ENCODE measurements around the gene ASIC2.

Gene ASIC2

GRCh38 chr17:33202796-33203495 lies 90.1 kb downstream of the ASIC2 start:
- no peak for DNase-seq

- no peak for DNase-seq
Measured at GRCh38 chr17:33202021-33202420, 91.1 kb downstream of the ASIC2 start.

- DNase-seq, result no peak
Measured at GRCh38 chr17:33201283-33201682, 91.8 kb downstream of the ASIC2 start.

DNA sequence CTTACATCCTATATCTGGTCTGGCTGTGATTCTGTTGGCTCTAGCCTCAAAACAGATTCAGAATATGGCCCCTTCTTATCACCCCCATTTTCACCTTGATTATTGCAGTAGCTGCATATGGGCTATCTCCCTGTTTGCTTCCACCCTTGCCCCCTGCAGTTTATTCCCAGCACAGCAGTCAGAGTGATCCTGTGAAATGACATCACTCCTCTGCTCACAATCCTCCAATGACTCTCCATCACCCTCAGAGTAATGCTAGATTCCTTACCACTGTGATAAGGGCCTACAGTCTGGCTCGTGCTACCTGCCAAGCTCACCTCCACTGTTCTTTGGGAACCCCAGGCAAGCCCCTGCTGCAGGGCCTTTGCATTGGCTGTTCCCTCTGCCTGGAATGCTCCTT lies 92.5 kb downstream of the ASIC2 start:
- no peak for DNase-seq

GRCh38 chr17:33199571-33200510 lies 93.3 kb downstream of the ASIC2 start:
- no peak for DNase-seq

- DNase-seq, result no peak
Measured at GRCh38 chr17:33198954-33199353, 94.1 kb downstream of the ASIC2 start.

DNA sequence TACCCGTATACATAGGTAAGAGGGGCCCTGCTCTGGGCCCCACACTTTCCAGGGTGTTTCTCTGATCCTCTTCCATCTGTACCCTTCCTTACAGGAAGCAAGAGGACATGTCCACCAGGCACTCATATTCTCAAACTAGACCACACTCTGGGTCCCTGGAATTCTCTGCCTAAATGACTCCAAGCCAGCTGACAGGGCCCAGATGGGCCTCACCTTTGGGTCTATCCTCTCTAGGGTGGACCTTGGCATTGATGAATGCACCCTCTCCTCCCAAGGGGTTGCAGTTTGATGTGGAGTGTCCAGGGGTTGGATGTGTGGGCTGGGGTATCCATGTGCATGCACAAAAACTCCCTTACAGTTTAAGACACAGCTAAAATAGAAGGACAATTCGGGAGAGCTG lies 95.8 kb downstream of the ASIC2 start:
- no peak for DNase-seq

GRCh38 chr17:33196883-33197282 lies 96.2 kb downstream of the ASIC2 start:
- DNase-seq, result no peak

DNA sequence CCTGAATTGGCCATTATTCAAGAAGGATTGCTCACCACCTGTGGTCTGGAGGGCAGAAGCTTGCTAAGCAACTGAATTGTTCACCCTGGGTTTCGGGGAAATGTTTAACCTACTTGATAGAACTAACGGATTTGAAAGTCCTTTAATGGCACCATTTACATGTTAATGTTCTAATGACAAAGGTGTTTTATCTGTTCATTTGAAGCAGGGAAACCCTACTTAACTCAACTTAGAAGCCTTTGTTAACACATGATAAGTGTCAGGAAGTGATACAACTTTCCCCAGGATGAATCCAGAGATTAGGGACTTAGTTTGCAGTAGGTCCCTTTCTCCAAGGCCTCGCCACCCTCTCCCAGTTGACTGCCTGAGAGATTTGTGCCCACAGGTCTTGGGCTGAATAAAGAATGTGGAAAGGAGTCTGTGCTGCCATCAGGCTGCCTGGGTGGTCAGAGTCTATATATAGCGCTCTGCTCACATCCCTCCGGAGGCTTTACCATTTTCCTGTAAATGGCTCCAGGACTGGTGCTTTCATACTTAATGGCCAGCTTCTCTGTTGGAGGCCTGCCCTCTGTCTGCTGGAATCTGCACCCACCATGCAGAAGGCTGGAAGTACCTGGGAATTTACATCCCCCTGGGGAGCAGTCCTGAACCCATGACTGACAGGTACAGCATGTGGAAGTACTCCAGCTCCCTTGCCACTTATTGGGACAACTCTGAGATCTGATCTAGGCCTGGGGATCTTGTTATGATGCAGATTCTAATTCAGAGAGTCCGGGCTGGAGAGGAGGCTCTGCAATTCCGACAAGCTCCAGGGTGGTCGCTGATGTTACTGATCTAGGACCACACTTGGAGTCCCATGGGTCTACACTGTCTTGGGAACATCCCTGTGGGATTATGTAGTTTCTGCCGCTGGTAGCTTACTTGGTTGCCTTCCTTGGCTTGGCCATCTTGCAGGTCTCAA lies 99.9 kb downstream of the ASIC2 start:
- no peak for DNase-seq

DNA sequence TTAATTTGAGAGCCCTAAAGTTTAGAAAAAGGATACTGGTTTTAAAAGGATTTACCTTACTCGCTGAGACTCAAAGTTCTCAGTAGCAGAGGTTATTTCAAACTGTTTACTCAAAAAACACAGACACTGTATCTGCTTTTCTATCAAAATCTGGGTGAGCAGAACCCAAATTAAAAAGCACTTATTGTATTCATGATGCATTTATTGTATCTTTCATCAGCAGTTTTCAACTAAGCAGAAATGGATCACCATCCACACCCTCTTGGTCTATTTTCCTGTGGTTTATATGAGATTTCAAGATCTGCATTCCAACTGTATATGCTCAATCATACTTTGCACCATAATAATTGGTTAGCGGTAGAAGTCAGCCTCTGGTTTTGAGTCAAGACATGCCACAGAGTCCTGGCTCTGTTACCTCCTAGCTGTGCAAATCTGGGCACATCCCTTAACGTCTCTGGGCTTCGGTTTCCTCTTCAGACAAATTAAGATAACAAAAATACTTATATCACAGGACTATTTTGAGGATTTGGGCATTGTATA lies 109.5 kb downstream of the ASIC2 start:
- no peak for DNase-seq

- DNase-seq, result no peak
Measured at GRCh38 chr17:33179151-33179550, 113.9 kb downstream of the ASIC2 start.

DNA sequence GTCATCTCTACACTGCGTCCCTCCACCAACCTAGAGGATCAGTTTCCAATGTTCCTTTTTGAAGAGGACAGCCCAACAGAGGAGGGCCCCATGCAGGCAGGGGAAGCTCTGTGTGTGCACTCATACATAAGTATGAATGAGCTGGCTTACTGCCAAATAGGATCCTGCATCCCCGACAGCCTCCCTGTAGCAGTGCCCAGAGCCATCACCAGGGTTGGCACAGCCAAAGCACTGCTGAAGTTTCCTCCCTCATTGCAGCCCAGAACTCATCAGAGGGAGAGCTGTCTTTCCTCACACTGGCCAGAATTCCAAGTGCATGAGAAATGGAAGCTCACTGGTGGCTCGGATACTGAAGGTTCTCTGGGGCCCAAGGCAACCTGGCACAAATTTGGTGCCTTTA lies 114.4 kb downstream of the ASIC2 start:
- no peak for DNase-seq

DNA sequence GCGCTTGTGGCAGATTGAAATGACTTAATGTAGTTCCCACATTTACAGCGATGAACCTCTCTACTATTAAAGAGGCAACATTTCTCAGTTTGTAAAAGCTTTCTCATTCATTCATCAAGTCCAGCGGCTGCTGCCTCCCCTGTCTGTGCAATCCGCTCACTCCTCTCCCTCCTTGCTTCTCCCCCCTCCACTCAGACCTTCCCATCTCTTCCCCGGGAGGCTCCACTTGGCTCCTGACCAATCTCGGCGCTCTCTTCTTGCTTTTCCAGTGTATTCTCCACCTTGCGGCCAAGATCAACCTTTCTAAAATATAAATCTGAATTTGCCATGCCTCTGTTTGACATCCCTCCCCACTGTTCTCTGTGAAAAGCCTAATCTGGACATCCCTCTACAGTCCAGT lies 117.5 kb downstream of the ASIC2 start:
- DNase-seq, result no peak

DNA sequence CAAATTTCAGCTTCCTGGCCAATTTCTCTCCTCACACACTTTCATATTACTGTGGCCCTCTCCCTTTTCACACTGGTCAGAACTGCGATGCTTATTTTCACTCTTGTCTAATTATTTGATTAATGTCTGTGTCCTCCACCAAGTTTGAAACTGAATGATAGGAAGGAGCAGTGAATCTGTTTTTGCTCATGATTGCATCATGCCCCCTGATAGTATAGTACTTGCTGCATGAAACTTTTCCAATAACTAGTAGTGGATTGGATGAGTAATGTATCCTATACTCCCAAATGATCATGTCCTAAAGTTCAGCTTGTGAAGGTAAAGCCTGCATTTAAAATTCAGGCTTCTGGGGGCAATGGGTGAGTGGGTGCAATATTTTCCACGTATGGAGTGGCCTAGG lies 121.2 kb downstream of the ASIC2 start:
- DNase-seq, result no peak

DNA sequence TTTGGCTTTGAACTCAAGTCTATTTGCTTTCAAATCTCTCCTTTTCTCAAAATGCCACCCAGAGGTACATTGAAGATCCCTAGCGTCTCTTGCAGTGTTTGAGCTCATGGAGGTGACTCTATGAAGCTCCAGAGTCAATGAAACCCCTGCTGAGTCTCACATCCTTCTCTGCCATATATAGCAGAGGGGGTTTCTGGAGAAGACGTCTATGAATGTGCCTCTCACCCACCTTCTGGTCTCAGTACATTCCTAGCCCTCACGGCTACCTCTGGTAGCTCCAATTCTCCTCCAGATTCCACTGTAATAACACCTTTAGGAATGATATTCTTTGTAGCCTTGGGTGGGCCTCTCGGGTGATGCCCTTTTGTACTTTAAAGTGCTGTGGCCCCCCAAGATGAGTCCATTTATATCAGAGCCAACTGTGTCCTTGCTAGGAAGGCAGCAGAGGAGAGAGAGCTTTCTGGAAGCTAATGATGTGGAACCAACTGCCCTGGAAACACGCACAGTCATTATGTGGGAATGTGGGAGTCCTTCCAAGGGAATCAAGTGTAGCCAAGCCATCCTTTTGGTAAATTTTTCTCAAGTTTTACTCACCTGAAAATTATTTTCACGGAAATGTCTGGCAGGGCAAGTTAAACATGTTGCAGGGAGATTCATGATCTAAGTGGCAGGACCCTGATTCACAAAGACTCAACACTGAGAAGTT lies 123.4 kb downstream of the ASIC2 start:
- DNase-seq, result no peak

DNA sequence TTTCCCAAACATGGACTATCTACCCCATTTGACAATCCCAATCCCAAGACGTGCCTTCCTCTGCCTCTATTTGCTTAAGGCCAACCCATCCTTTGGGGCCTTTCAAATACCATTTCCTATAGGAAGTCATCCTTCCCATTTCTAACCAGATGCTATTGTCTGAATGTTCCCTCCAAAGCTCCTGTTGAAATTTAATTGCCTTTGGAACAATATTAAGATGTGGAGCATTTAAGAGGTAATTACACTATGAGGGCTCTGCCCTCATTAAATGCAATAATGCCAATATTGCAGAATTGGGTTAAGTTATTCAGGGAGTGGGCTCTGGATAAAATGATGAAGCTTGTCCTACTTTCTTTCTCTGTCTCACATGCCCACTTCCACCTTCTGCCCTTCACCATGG lies 125.4 kb downstream of the ASIC2 start:
- no peak for DNase-seq

- no peak for DNase-seq
Measured at GRCh38 chr17:33166472-33166871, 126.6 kb downstream of the ASIC2 start.

GRCh38 chr17:33164169-33164881 lies 128.8 kb downstream of the ASIC2 start:
- no peak for DNase-seq

DNA sequence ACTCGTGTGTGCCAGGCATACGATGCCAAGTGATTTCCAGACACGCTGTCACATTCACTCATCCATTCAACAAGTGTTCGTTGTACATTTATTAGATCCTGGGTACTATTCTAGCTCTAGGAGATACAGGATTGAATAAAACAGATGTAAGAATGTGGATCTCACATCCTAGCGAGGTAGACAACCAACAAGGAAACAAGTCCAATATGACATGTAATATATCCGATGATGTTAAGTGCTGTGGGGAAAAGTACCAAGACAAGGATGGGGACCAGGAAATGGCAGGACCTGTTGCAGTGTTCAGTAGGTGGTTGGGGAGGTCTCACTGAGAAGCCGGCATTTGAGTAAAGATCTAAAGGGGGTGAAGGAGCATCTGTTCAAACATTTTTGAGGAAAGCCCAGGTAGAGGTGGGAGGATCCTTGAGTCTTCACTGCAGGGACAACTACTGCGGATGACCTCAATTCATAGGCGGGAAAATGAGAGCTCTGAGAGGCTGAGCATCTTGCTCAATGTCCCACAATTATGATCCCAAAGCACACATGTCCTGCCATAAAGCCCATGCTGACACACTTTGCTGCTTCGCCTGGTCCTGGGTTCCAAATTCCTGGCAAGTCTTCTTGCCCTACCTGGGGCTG lies 129.4 kb downstream of the ASIC2 start:
- DNase-seq, result no peak

DNA sequence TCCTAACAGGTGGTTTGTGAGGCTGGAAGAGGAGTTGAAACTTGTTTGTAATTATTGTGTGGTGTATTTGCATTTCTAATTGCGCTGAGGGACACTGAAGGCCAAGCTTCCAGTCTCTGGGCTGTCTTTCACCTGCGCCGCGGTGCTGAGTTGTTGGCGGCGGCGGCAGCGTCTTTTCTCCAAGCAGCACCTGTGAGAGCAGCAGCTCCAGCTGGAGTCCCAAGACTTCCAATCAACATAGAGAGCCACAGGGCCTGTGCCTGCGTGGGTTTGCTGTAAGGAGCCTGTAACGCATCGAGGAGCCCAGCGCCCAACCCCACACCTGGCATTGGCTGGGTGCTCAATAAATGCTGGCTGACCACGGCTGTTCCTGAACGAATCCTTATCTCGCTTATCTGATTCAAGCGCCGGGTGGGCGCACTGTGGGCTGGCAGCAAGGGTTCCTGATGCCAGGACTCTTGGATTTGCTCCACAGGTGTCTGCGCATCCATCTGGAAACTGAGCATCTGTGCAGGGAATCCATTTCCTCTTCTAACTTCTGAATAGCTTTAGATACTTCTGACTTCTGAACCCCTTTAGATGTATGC lies 138.1 kb downstream of the ASIC2 start:
- DNase-seq, result no peak

- no peak for DNase-seq
Measured at GRCh38 chr17:33152783-33153182, 140.3 kb downstream of the ASIC2 start.
